ENCODE measurements around the gene GPR34. TPM values are rescaled to one million over a fixed set of nuclear protein-coding genes. Genes with fewer than 3 reads are reported as not detected.
"Not testable (repeated sequence)": the region's sequence is repeated elsewhere in the genome, so short reads cannot be mapped to it uniquely, and the experiment has no call there.

The GPR34 gene
- polyA plus RNA-seq, 3 donors: 1.9 to 6.1 (median 5.1) TPM

DNA sequence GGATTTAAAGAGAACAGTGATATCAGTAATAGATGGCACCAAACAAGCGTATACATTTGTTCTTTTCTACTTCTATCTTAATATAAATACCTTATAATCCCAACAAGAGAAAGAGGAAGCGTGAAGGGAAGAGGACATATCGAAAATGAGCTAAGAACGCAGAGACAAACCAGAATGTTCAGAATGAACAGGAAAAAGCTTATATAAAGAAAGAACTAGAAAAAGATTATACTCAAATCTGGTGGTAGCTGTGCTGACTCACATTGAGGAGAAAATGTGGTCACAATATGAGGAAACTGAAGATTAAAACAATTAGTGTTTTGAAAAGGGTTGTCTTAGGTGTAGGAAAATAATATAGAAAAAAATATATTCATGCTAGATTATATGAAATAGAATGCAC, 2.0 kb upstream of the GPR34 start:
- no peak for DNase-seq (ENCODE audit: extremely low read depth in 1 of 11, low read depth in 9 of 11, low spot score in 4 of 11)

DNA sequence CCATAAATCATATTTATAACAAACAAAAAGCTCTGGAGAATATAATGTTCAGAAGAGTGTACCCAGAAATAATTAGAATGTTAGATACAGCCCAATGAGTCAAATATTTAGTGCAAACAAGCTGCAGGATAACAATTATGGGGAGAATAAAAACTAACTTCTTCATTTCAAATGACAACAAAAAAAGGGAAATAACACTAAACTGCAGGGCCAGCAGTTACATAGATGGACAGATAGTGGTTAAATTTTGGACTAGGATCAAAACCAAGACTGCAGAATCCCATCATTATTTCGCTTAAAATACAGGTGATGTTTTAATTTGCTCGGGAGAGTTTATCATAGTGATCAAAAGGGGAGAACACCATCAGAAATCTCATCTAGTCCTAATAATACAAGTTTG, 617 bp upstream of the GPR34 start:
- no peak for DNase-seq (ENCODE audit: extremely low read depth in 1 of 11, low read depth in 9 of 11, low spot score in 4 of 11)

DNA sequence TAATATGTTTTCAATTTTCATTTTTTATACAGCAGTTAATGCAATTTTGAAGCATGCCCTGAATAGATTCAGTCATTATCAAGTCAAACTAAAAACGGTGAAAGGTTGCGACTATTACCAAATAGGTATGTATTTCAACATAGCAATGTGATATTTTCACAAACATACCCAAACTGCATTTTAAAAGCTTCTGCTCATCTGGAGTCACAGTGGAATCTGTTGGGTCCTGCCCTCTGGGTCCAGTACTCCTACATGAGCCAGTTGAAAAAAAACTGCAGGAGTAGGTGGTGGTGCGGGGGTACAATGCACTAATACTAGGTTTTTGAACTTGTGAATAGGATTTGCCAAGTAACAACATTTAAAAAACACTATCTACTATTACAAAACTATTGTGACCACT, 938 bp downstream of the GPR34 start:
- DNase-seq (ENCODE audit: extremely low read depth in 1 of 11, low read depth in 9 of 11, low spot score in 4 of 11): no peak

DNA sequence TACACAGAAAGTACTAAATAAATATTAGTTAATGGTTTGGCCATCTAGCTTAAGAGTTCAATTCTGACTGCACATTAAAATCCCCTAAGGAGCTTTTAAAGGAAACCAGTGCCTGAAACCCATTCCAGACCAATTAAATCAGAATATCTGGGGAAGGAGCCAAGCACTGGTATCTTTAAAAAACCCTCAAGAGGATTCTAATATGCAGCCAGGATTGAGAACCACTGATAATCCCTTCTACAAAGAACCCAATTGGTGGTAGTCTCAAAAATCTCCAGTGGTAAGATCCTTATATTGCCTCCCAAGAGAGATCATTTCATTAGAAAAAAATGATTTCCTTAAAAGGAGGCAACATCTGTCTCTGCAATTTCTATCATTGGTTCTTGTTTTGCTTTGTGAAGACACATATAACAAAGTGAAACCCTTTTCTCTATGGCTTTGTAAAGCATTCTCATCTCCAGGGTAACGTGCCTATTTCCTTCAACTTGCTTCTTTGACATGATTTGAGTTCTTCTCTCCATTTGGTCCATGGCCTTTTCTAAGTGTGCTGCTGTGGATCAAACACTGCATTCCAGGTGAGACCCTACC, 3.5 kb downstream of the GPR34 start:
- no peak for DNase-seq (ENCODE audit: extremely low read depth in 1 of 11, low read depth in 9 of 11, low spot score in 4 of 11)

DNA sequence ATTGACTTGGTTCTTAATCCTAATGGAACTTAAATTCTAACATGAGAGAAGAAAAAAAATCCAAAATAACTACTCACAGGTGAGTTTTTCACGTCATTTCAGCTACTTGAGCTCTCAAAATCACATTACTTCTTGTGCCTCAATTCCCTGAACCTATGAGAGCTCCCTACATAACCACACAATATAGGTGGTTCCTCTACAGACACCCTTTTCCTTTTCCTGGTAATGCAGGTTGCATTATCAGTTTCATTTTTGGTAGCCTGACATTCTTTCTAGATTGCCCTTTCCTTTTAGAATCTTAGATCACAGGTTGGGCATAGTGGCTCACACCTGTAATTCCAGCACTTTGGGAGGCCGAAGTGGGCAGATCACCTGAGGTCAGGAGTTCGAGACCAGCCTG, 4.3 kb downstream of the GPR34 start:
- no peak for DNase-seq (ENCODE audit: extremely low read depth in 1 of 11, low read depth in 9 of 11, low spot score in 4 of 11)

DNA sequence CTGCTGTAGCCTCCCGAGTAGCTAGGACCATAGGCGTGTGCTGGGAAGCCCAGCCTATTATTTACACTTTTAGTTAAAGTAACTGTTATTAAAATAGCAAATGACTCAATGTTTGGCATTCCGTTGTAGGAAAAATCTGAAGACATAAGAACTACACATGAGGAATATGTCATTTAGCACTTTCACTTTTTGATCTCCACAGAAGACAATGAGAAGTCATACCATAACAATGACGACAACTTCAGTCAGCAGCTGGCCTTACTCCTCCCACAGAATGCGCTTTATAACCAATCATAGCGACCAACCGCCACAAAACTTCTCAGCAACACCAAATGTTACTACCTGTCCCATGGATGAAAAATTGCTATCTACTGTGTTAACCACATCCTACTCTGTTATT, 6.7 kb downstream of the GPR34 start:
- DNase-seq (ENCODE audit: extremely low read depth in 1 of 11, low read depth in 9 of 11, low spot score in 4 of 11): no peak

DNA sequence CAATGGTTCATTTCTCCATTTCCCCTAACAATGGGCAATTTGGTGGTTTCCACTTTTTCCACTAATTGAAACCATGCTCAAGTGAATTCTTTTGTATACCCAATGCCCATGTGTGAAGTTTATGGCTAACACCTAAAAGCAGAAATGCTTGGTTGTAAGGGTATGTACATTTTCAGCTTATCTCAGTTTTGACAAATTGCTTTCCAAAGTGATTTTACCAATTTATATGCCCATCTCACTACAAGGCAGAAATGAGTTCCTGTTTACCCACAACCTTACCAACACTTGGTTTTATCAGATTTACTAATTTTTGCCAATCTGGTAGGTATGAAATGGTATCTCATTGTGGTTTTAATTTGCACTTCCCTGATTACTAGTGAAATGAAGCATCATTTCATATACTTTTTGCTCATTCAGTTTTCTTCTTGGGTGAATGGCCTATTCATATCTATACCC, 14.8 kb downstream of the GPR34 start:
- no peak for DNase-seq (ENCODE audit: extremely low read depth in 1 of 11, low read depth in 9 of 11, low spot score in 4 of 11)

DNA sequence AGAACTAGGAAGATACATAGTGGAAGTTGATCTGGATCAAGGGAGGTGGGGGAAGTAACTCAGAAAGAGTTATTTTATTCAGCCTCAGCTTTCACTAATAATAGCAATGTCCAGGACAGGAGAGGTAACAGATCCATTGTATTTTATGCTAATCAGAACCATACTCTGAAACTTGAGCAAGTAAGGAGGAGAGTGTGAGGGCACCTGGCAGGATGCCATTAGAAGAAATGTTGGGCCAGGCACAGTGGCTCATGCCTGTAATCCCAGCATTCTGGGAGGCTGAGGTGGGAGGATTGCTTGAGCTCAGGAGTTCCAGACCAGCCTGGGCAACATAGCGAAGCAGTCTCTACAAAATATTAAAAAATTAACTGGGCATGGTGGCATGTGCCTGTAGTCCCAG, 16.3 kb downstream of the GPR34 start:
- DNase-seq (ENCODE audit: extremely low read depth in 1 of 11, low read depth in 9 of 11, low spot score in 4 of 11): no peak

DNA sequence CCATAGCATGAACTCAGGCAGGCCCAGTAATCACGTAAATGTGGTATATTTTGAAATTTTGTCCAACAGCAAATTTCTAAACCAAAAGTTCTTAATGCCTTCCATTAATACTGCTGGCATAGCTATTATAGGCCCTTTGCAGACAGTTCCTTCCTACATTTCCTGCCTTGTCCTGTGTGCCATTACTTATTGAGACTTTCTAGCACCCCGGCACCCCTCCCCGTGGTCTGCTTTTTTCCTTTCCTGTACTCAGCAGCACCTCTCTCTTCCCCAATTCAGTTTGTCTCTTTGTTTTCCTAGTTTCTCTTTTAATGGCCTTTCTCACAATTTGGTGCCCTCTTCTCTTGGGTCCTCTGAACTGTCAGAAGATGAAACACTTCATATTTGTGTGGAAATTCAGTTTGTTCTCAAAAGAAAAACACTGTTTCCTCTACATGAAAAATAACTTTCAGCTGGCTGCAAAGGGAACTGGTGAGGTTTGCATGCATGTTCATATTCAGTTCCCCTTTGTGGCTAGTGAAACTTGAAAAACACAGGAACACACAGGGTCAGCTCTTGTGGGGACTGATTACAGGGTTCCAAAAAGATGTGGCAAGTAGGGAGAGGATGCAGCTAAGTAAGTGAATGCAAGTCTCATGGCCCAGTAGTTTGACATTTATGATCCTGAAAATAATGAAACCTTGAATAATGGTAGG, 17.1 kb downstream of the GPR34 start:
- no peak for DNase-seq (ENCODE audit: extremely low read depth in 1 of 11, low read depth in 9 of 11, low spot score in 4 of 11)

DNA sequence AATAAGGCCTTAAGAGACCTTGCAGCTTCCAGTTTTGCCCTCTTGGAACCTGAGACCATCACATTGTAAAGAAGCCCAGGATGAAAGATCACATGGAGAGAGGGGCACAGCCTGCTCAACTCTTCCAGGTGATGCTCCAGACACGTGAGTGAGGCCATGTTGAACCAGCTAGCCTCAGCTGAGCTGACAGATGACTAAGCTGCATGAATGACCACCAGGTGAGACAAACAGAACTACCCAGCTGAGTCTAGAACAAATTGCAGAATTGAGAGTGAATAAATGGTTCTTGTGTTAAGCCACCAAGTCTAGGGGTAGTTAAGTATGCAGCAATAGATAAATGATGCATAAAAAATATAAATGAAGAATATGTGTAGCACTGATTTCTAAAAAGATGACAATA, 18.4 kb downstream of the GPR34 start:
- no peak for DNase-seq (ENCODE audit: extremely low read depth in 1 of 11, low read depth in 9 of 11, low spot score in 4 of 11)

DNA sequence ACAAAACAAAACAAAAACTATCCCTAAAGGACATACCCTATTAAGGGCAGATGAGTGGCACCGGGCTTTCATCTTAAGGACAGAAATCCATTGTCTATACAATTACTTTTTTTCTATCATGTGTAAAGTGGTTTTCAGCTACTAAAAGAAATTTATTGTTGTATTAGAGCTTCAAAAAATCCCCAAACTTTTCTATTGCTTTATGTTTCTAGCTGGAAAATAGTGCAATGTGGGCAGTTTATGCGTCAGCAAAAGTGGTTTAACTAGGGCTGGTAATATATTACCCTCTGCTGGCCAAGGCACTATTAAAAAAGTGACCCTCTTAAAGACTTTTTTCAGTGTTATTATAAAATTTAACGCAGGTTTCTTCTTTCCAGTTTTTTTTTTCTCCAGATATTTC, 19.7 kb downstream of the GPR34 start:
- DNase-seq (ENCODE audit: extremely low read depth in 1 of 11, low read depth in 9 of 11, low spot score in 4 of 11): no peak

DNA sequence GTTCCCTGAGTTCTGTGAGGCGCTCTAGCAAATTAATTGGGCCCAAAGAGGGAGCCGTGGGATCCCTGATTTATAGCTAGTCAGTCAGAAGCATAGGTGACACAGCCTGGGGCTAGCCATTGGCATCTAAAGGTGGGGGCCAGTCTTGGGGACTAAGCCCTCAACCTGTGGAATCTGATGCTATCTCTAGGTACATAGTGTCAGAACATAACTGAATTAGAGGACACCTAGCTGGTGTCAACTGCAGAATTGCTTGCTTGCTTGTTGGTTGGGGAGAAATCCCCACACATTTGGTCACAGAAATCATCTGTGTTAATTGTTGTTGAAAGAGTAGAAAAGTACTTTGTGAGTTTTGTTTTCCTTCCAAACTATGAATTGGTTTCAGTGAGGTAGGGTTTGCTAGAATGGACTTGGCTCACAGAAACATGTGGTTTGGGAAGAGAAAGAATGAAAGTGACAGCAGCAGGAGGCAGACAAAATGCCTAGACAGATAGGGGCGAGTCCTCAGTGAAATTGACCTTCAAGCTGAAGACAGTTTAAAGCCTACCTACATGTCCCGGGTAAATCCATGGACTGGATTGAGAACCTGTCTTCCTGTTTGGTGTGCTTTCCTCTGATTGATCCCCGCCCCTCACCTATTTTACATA, 22.4 kb downstream of the GPR34 start:
- no peak for DNase-seq (ENCODE audit: extremely low read depth in 1 of 11, low read depth in 9 of 11, low spot score in 4 of 11)

DNA sequence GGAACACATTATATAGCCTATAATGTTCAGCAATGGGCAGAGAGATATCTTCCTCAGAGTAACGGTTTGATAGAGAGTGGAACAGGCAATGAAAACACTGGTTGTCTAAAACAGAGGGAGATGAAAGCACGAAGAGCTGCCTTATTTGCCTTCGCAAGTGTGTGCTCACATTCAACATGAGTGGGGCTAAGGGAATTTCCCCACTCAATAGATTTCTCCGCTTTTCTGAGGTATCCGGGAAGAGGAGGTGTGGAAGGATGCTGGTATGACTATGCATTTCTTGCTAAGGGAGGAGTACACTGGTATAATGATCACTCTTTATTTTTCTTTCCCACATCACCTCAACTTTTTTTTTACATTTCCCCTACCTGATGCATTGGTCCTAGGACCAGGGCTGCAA, 27.4 kb downstream of the GPR34 start:
- no peak for DNase-seq (ENCODE audit: extremely low read depth in 1 of 11, low read depth in 9 of 11, low spot score in 4 of 11)

DNA sequence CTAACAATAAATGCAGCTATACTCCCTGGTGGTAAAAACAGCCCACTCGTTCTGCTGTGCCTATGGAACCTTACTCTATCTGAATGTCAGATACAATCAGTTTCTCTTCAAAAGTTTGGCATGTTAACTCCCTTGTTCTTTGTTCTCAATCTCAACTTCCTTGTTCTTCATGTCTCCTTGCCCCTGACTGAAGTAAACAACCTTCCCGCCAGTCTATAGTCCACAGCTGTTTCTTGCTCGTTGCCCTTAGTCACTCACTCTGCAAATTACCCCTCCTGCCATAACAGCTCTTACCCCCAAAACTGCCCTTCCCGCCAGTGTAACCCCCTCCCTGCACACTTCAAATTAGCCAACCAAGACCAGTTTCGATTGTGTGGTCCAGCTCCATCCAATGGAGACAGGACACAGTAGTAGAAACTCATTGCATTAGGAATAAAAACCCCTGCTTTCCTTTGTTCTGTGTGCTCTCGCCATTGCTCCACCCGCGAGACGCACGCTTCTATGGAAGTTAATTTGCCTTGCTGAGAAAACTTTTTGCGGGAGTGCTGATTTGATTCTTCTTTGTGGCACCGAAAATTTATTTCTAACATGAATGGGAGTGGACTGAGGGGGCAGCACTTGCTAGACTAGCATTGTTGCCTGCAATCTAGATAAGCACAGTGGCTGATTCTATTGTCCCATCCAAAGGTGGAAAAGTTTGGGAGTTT, 28.1 kb downstream of the GPR34 start:
- DNase-seq (ENCODE audit: extremely low read depth in 1 of 11, low read depth in 9 of 11, low spot score in 4 of 11): no peak

DNA sequence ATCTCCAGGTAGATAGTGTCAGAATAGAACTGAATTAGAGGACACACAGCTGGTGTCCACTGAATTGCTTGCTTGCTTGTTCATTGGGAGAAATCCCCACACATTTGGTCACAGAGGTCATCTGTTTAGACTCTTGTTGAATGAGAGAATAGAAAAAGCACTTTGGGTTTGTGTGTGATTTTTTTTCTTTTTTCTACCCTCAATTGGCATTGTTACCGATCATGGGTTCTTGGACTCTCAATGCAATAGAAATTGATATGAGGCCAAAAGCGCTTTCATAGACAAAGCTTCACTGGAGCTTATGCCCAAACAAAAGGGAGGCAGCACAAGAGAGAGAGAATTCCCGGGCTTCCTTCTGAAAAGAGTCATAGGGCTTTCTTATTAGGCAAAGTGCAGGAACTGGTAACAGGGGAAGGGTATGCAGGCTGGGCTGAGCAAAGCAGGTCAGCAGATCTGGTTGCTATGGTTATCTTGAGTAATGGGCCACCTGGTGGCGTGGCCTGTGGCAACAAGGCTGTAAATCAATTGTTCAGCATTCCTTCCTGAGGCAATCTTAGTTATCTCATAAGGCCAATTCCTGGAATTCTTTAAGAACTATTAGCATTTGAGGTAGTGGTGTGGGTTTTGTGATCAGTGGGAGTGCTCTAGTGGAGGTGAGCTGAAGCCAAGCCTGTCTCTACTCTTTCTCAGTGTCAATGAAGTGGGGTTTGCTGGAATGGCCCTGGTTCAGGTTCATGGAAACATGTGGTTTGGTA, 29.9 kb downstream of the GPR34 start:
- DNase-seq (ENCODE audit: extremely low read depth in 1 of 11, low read depth in 9 of 11, low spot score in 4 of 11): no peak

DNA sequence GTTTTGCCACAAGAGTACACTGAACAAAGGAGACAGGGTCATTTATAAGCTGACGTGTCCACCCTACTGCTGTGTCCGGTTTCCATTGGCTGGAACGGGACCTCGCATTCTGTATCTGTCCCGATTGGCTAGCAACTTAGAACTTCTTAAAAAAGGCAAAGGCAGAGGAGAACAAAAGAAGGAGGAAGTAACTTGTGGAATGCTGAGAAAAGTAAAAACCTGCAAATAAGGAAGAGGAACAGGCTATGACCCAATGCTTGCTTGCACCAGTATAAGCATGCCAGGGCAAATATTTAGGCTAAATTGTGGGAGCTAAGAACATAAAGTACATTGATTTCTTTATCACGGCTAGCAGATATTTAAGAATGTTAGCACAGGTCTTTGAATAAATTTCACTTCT, 30.8 kb downstream of the GPR34 start:
- not testable (repeated sequence) for DNase-seq (ENCODE audit: extremely low read depth in 1 of 11, low read depth in 9 of 11, low spot score in 4 of 11)

DNA sequence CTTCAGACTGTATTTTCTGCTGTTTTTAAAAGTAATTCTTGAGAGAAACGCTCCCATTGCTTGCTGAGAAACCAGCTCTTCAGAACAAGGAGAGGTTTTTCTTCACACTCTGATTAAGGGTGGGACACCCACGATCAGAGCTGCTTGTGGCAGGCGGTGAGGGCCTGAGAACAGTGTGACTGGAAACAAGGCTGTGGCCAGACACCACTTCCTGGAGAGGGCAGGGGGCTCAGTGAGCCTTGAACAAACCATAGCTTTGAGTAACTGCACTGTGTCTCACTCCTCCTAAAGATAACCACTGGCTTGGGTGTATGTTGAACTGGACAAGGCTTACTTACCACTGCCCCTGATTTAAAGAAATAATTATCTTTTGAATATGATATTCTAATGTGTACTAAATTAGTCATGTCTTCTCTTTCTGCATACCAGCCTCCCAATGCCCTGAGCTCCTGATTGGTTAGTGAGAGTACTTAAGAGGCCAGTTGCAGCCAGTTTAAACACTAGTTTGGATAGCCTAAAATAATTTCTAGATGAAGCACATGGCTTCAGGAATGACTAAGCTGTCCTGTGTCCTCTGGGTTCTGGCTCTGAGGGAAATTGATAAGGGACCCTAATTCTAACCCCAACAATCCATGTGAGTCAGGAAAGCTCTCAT, 31.5 kb downstream of the GPR34 start:
- DNase-seq (ENCODE audit: extremely low read depth in 1 of 11, low read depth in 9 of 11, low spot score in 4 of 11): no peak

DNA sequence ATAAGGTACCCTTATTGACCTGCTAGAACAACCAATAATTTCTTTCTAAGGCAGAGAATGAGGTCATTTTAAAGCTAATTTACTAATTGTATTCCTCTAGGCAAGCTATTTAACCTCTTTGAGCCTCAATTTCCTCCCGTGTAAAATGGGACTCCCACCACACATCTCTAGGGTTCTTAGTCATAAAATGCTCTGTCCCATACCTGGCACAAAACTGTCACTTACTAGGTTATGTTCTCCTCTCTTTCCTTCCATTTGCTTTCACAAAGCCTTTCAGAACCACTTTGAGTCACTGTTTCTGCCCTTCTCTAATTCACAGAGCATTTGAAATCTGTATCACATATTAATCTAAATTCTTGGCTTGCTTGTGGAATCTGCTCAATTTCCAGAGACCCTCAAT, 32.8 kb downstream of the GPR34 start:
- DNase-seq (ENCODE audit: extremely low read depth in 1 of 11, low read depth in 9 of 11, low spot score in 4 of 11): no peak

DNA sequence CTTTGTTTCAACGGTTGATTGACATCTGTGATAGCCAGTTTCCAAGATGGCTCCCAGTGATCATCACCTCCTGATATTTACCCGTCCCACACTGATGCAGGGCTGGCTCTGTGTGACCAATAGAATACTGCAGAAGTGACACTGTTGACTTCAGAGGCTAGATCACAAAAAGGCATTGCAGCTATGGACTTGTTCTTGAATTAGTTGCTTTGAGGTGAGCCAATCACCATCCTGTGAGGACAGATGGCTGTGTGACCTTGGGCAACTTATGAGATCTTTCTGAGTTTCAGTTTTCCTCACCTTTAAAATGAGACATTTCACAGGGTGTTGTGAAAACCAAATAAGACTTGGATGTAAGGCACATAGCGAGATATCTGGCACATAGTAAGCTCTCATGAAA, 33.4 kb downstream of the GPR34 start:
- no peak for DNase-seq (ENCODE audit: extremely low read depth in 1 of 11, low read depth in 9 of 11, low spot score in 4 of 11)

Measured in renal cortex interstitium (tissue), 11 donors.